Testis (tissue), 2 donors: ENCODE data around the gene GABRB2.

Source experiments
- POLR2A ChIP-seq: fragments of 450-650 bp; IDR thresholded peaks from one replicate; pipeline ENCODE4 v1.6.1; 2017; ENCODE audit warnings: antibody characterized with exemption, mild to moderate bottlenecking, moderate library complexity
- TF ChIP-seq, protein P1 (sequence below), 3 experiments: fragments of 450-650 bp in 2 of 3; fragments of 200-600 bp in 1 of 3; sonication (generic) in 1 of 3; IDR thresholded peaks; one replicate each; pipeline ENCODE4 v1.5.1; 2016 to 2019; ENCODE audit warnings: antibody characterized with exemption in 3 of 3, mild to moderate bottlenecking in 2 of 3, moderate library complexity in 1 of 3

DNA sequence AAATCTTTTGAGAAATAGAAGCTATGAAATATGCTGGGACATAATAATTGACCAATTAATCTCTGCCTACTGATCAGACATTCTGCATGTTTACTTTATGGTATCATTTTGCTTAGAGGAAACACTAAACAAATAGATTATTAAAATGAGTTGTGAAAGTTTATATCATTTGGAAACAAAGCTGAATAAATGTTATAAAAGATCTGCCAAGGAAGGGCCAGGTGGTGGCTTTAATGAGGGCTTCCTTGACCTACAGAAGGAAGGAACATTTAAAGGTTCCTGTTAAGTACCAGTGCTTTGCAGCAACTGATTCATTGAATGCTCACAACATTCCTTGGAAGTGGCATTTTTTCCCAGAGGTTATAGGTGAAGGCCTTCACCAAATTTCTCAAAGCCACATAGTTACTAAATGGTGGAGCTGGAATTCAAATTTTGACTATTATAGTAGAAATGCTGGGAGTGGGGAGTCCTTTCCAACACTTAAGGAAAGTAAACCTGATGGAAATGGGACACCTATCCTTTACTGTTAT lies 250.7 kb downstream of the GABRB2 start:
- TF ChIP-seq, protein P1, sequence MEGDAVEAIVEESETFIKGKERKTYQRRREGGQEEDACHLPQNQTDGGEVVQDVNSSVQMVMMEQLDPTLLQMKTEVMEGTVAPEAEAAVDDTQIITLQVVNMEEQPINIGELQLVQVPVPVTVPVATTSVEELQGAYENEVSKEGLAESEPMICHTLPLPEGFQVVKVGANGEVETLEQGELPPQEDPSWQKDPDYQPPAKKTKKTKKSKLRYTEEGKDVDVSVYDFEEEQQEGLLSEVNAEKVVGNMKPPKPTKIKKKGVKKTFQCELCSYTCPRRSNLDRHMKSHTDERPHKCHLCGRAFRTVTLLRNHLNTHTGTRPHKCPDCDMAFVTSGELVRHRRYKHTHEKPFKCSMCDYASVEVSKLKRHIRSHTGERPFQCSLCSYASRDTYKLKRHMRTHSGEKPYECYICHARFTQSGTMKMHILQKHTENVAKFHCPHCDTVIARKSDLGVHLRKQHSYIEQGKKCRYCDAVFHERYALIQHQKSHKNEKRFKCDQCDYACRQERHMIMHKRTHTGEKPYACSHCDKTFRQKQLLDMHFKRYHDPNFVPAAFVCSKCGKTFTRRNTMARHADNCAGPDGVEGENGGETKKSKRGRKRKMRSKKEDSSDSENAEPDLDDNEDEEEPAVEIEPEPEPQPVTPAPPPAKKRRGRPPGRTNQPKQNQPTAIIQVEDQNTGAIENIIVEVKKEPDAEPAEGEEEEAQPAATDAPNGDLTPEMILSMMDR (IDR thresholded peaks at IDR 0.05), result no peak
- TF ChIP-seq POLR2A, result no peak
